Mesenchymal stem cell (in vitro differentiated cells and primary cell): ENCODE measurements around the gene ATIC.
A peak's percentile ranks its signal among the peaks of the same experiment; 100 is the strongest.

Experiments
- DNase-seq: peaks from one replicate; pipeline ENCODE4 v3.0.0-alpha.2; 2013
- H2AFZ ChIP-seq: one replicate; pipeline ENCODE4 v1.6.1; 2013; ENCODE audit warnings: low read depth, mild to moderate bottlenecking, control low read depth, inconsistent platforms, low read length, moderate library complexity
- H2AK5ac ChIP-seq: 2 replicates; pipeline ENCODE4 v1.6.1; 2013; ENCODE audit warnings: low read length, moderate library complexity, mild to moderate bottlenecking, inconsistent platforms; ENCODE audit not compliant: severe bottlenecking
- H2BK120ac ChIP-seq: one replicate; pipeline ENCODE4 v1.6.1; 2013; ENCODE audit warnings: low read depth, mild to moderate bottlenecking, inconsistent platforms, low read length, moderate library complexity
- H2BK12ac ChIP-seq, 2 experiments: one replicate each; pipeline ENCODE4 v1.6.1; 2013; ENCODE audit warnings: inconsistent platforms in 2 of 2, low read length in 2 of 2, mild to moderate bottlenecking in 2 of 2, moderate library complexity in 2 of 2, control low read depth in 1 of 2
- H2BK15ac ChIP-seq: one replicate; pipeline ENCODE4 v1.6.1; 2013; ENCODE audit warnings: mild to moderate bottlenecking, low read depth, inconsistent platforms; ENCODE audit not compliant: poor library complexity, severe bottlenecking
- H2BK5ac ChIP-seq: 2 replicates; pipeline ENCODE4 v1.6.1; 2013; ENCODE audit warnings: low read depth, mild to moderate bottlenecking, low read length, control low read depth, inconsistent platforms; ENCODE audit not compliant: poor library complexity, severe bottlenecking
- H3K14ac ChIP-seq, 2 experiments: one replicate each; pipeline ENCODE4 v1.6.1; 2013; ENCODE audit warnings: inconsistent platforms in 2 of 2, low read length in 2 of 2, control low read depth in 1 of 2, mild to moderate bottlenecking in 1 of 2, moderate library complexity in 1 of 2
- H3K18ac ChIP-seq, 2 experiments: one replicate each; pipeline ENCODE4 v1.6.1; 2013; ENCODE audit warnings: inconsistent platforms in 2 of 2, low read length in 2 of 2, control low read depth in 1 of 2, low read depth in 1 of 2, mild to moderate bottlenecking in 1 of 2
- H3K23ac ChIP-seq, 2 experiments: one replicate each; pipeline ENCODE4 v1.6.1; 2013; ENCODE audit warnings: inconsistent platforms in 2 of 2, low read length in 2 of 2, mild to moderate bottlenecking in 2 of 2, moderate library complexity in 2 of 2, control low read depth in 1 of 2
- H3K27ac ChIP-seq: 2 replicates; pipeline ENCODE4 v1.5.1; 2013; ENCODE audit warnings: mild to moderate bottlenecking, moderate library complexity, low read length, control low read depth, inconsistent platforms; ENCODE audit not compliant: poor library complexity, severe bottlenecking
- H3K27me3 ChIP-seq, 2 experiments: 2 replicates each; pipeline versions ENCODE4 v1.6.1 to v1.7.0; 2013; ENCODE audit warnings: low read length in 2 of 2, mild to moderate bottlenecking in 2 of 2, moderate library complexity in 2 of 2, control low read depth in 1 of 2, inconsistent platforms in 1 of 2; ENCODE audit not compliant: control insufficient read depth in 1 of 2, insufficient read depth in 1 of 2
- H3K36me3 ChIP-seq, 2 experiments: 2 replicates each; pipeline versions ENCODE4 v1.6.1 to v1.7.0; 2013; ENCODE audit warnings: low read length in 2 of 2, control low read depth in 1 of 2, inconsistent platforms in 1 of 2, low read depth in 1 of 2, mild to moderate bottlenecking in 1 of 2; ENCODE audit not compliant: insufficient read depth in 2 of 2, control insufficient read depth in 1 of 2
- H3K4ac ChIP-seq, 2 experiments: one replicate each; pipeline ENCODE4 v1.6.1; 2013; ENCODE audit warnings: inconsistent platforms in 2 of 2, low read length in 2 of 2, mild to moderate bottlenecking in 2 of 2, moderate library complexity in 2 of 2, control low read depth in 1 of 2, low read depth in 1 of 2
- H3K4me1 ChIP-seq: 2 replicates; pipeline ENCODE4 v1.6.1; 2013; ENCODE audit warnings: low read depth, low read length, control low read depth; ENCODE audit not compliant: control insufficient read depth, insufficient read depth
- H3K4me2 ChIP-seq: 2 replicates; pipeline ENCODE4 v1.6.1; 2013; ENCODE audit warnings: low read length, mild to moderate bottlenecking, inconsistent platforms; ENCODE audit not compliant: poor library complexity, severe bottlenecking
- H3K4me3 ChIP-seq, 2 experiments: 2 replicates each; pipeline versions ENCODE4 v1.5.1 to v1.7.0; 2013; ENCODE audit warnings: low read length in 2 of 2, mild to moderate bottlenecking in 2 of 2, control low read depth in 1 of 2, low read depth in 1 of 2; ENCODE audit not compliant: insufficient read depth in 1 of 2
- H3K79me1 ChIP-seq: replicated peaks from 2 replicates; pipeline ENCODE4 v1.6.1; 2013; ENCODE audit warnings: mild to moderate bottlenecking, control low read depth, low read length, inconsistent platforms; ENCODE audit not compliant: poor library complexity, severe bottlenecking
- H3K9ac ChIP-seq: 2 replicates; pipeline ENCODE4 v1.7.0; 2013; ENCODE audit warnings: mild to moderate bottlenecking, low read length, moderate library complexity
- H3K9me3 ChIP-seq: 2 replicates; pipeline ENCODE4 v1.7.0; 2013; ENCODE audit warnings: mild to moderate bottlenecking, low read length; ENCODE audit not compliant: control insufficient read depth
- H4K8ac ChIP-seq: one replicate; pipeline ENCODE4 v1.6.1; 2013; ENCODE audit warnings: inconsistent platforms, mild to moderate bottlenecking, low read length, moderate library complexity
- H4K91ac ChIP-seq: one replicate; pipeline ENCODE4 v1.6.1; 2013; ENCODE audit warnings: mild to moderate bottlenecking, low read length, inconsistent platforms
- WGBS: methylation state at CpG from one replicate; pipeline ENCODE4 v1.1.7; 2013; ENCODE audit warnings: mixed read lengths; 5-methylcytosine and 5-hydroxymethylcytosine counted together

Gene ATIC

GRCh38 chr2:215396595-215397313 lies 84.9 kb downstream of the ATIC start:
- no peaks in the 10 kb centered on the region for H3K27me3 ChIP-seq
- no peak overlapping the region for H4K91ac ChIP-seq
- peaks cover 6% of the 10 kb centered on the region for H3K4me1 ChIP-seq
- H3K4ac ChIP-seq, result no peak overlapping the region
- peaks cover 31 to 96% of the 10 kb centered on the region in 2 experiments for H3K36me3 ChIP-seq
- peak overlapping the region; percentile 33 for H3K27ac ChIP-seq
- H2AFZ ChIP-seq, result no peak overlapping the region
- DNase-seq, result peak; percentile 70
- no peak overlapping the region for H2BK120ac ChIP-seq
- no peaks in the 10 kb centered on the region for H3K9me3 ChIP-seq
- no peak overlapping the region for H2BK15ac ChIP-seq
- no peak overlapping the region for H2AK5ac ChIP-seq
- peak overlapping the region; percentile 80 for H3K9ac ChIP-seq
- no peak overlapping the region for H2BK12ac ChIP-seq
- H2BK5ac ChIP-seq, result no peak overlapping the region
- no peak overlapping the region for H3K23ac ChIP-seq
- no peak overlapping the region for H3K14ac ChIP-seq
- H4K8ac ChIP-seq, result no peak overlapping the region
- no peak overlapping the region for H3K4me3 ChIP-seq
- no peaks in the 10 kb centered on the region for H3K79me1 ChIP-seq
- no peak overlapping the region for H3K18ac ChIP-seq
- H3K4me2 ChIP-seq, result no peak overlapping the region
- 100% methylated on average over 1 of the region's 2 CpGs for WGBS

GRCh38 chr2:215397632-215398341 lies 85.9 kb downstream of the ATIC start:
- Histone ChIP-seq H3K4ac (no peak overlapping the region), H3K36me3 (peaks cover 29 to 96% of the 10 kb centered on the region in 2 experiments), H3K27ac (peak overlapping the region; percentile 27), H3K9me3 (no peaks in the 10 kb centered on the region), H4K91ac (no peak overlapping the region), H3K4me2 (no peak overlapping the region), H3K4me1 (peaks cover 6% of the 10 kb centered on the region), H3K27me3 (no peaks in the 10 kb centered on the region), H3K23ac (no peak overlapping the region), H2AK5ac (no peak overlapping the region), H2BK15ac (no peak overlapping the region), H3K18ac (no peak overlapping the region), H4K8ac (no peak overlapping the region), H3K4me3 (peak overlapping the region in 1 of 2 experiments; percentile 21), H3K9ac (peak overlapping the region; percentile 80), H3K79me1 (no peaks in the 10 kb centered on the region), H2AFZ (no peak overlapping the region), H2BK5ac (no peak overlapping the region), H2BK120ac (no peak overlapping the region), H3K14ac (no peak overlapping the region), H2BK12ac (no peak overlapping the region)
- DNase-seq, result peak; percentile 75
- 64% methylated on average over 8 of the region's 9 CpGs for WGBS

- Histone ChIP-seq H4K91ac (no peak overlapping the region), H2BK5ac (no peak overlapping the region), H2BK120ac (no peak overlapping the region), H3K36me3 (peaks cover 25 to 96% of the 10 kb centered on the region in 2 experiments), H3K4me2 (no peak overlapping the region), H3K18ac (no peak overlapping the region), H2BK12ac (no peak overlapping the region), H2AK5ac (no peak overlapping the region), H3K9ac (peak overlapping the region; percentile 80), H3K27ac (peak overlapping the region; percentile 64), H3K27me3 (no peaks in the 10 kb centered on the region), H3K14ac (no peak overlapping the region), H3K23ac (no peak overlapping the region), H3K4me1 (peaks cover 7% of the 10 kb centered on the region), H2AFZ (no peak overlapping the region), H2BK15ac (no peak overlapping the region), H3K79me1 (no peaks in the 10 kb centered on the region), H4K8ac (no peak overlapping the region), H3K4ac (no peak overlapping the region), H3K4me3 (peak overlapping the region in 1 of 2 experiments; percentile 28), H3K9me3 (no peaks in the 10 kb centered on the region)
- no peak for DNase-seq
- WGBS, result 100% methylated on average over 1 of the region's 3 CpGs
These were observed 87.3 kb downstream of the ATIC start for GRCh38 chr2:215399067-215399716.
